Endothelial cell (in vitro differentiated cells): ENCODE data around the gene ARFGAP1. TPM values are rescaled to one million over a fixed set of nuclear protein-coding genes. Genes with fewer than 3 reads are reported as not detected.
A peak's percentile ranks its signal among the peaks of the same experiment; 100 is the strongest.
"Not testable (repeated sequence)": the region's sequence is repeated elsewhere in the genome, so short reads cannot be mapped to it uniquely, and the experiment has no call there.

ENCODE experiments used
- DNase-seq: peaks from one replicate; pipeline ENCODE4 v3.0.0; 2021; ENCODE audit warnings: low spot score
- H3K27ac Mint-ChIP-seq: one replicate; pipeline ENCODE4 v1.8.0; 2021; ENCODE audit warnings: mixed read lengths, inconsistent platforms; ENCODE audit not compliant: unreplicated experiment
- H3K27me3 Mint-ChIP-seq: one replicate; pipeline ENCODE4 v1.8.0; 2021; ENCODE audit warnings: mild to moderate bottlenecking, moderate library complexity, mixed read lengths, inconsistent platforms; ENCODE audit not compliant: unreplicated experiment
- H3K36me3 Mint-ChIP-seq: one replicate; pipeline ENCODE4 v1.8.0; 2021; ENCODE audit warnings: mild to moderate bottlenecking, low read depth, mixed read lengths, inconsistent platforms; ENCODE audit not compliant: unreplicated experiment
- H3K4me1 Mint-ChIP-seq: one replicate; pipeline ENCODE4 v1.8.0; 2021; ENCODE audit warnings: mild to moderate bottlenecking, mixed read lengths, inconsistent platforms; ENCODE audit not compliant: unreplicated experiment
- H3K4me3 Mint-ChIP-seq: one replicate; pipeline ENCODE4 v1.8.0; 2021; ENCODE audit warnings: mild to moderate bottlenecking, mixed read lengths, inconsistent platforms; ENCODE audit not compliant: unreplicated experiment
- H3K9me3 Mint-ChIP-seq: one replicate; pipeline ENCODE4 v1.8.0; 2021; ENCODE audit warnings: mixed read lengths, inconsistent platforms; ENCODE audit not compliant: unreplicated experiment
- CTCF ChIP-seq: fragments of 200-600 bp; sonication (generic); IDR thresholded peaks from one replicate; pipeline ENCODE4 v1.5.0; 2021; ENCODE audit warnings: antibody characterized with exemption; ENCODE audit not compliant: unreplicated experiment
- total RNA-seq: library from RNA; stranded (reverse); fragmentation: NEBNext Ultra II Directional; extraction: Animal tissue kit (Norgen Biotek cat#: 25700); gene quantifications from one replicate; pipeline ENCODE4 v1.2.1, GENCODE V29; 2021; ENCODE audit not compliant: unreplicated experiment

The ARFGAP1 gene
- total RNA-seq, 1 donor from 2014 or later: 106 TPM

GRCh38 chr20:63246490-63247288, 25.9 kb upstream of the ARFGAP1 start:
- no peak overlapping the region for H3K27ac Mint-ChIP-seq
- no peaks in the 10 kb centered on the region for H3K36me3 Mint-ChIP-seq
- H3K4me3 Mint-ChIP-seq: no peak overlapping the region
- peaks cover 14% of the 10 kb centered on the region for H3K27me3 Mint-ChIP-seq
- peak; percentile 41 for DNase-seq
- no peaks in the 10 kb centered on the region for H3K4me1 Mint-ChIP-seq
- H3K9me3 Mint-ChIP-seq: no peaks in the 10 kb centered on the region
- no peak for TF ChIP-seq CTCF

- Mint-ChIP-seq H3K27me3 (peaks cover 13% of the 10 kb centered on the region), H3K36me3 (peaks cover 2% of the 10 kb centered on the region), H3K4me3 (no peak overlapping the region), H3K27ac (no peak overlapping the region), H3K9me3 (no peaks in the 10 kb centered on the region), H3K4me1 (peaks cover 2% of the 10 kb centered on the region)
- DNase-seq: no peak
- TF ChIP-seq CTCF: no peak
These were observed 24.9 kb upstream of the ARFGAP1 start for GRCh38 chr20:63247671-63248228.

- Mint-ChIP-seq H3K4me1 (peaks cover 6% of the 10 kb centered on the region), H3K9me3 (no peaks in the 10 kb centered on the region), H3K27me3 (peaks cover 15% of the 10 kb centered on the region), H3K36me3 (peaks cover 4% of the 10 kb centered on the region), H3K4me3 (no peak overlapping the region), H3K27ac (no peak overlapping the region)
- no peak for TF ChIP-seq CTCF
- no peak for DNase-seq
These were observed 23.6 kb upstream of the ARFGAP1 start for GRCh38 chr20:63248835-63249591.

- Mint-ChIP-seq H3K27ac (no peak overlapping the region), H3K27me3 (peaks cover 16% of the 10 kb centered on the region), H3K4me3 (no peak overlapping the region), H3K36me3 (peaks cover 4% of the 10 kb centered on the region), H3K9me3 (no peaks in the 10 kb centered on the region), H3K4me1 (peaks cover 6% of the 10 kb centered on the region)
- TF ChIP-seq CTCF: no peak
- DNase-seq: no peak
These were observed 22.7 kb upstream of the ARFGAP1 start for GRCh38 chr20:63249891-63250290.

- not testable (repeated sequence) for H3K4me1 Mint-ChIP-seq, H3K27ac Mint-ChIP-seq, H3K9me3 Mint-ChIP-seq, H3K4me3 Mint-ChIP-seq, H3K36me3 Mint-ChIP-seq
- DNase-seq: peak; percentile 39
- H3K27me3 Mint-ChIP-seq: peaks cover 13% of the 10 kb centered on the region
These were observed 21.3 kb upstream of the ARFGAP1 start for GRCh38 chr20:63251350-63251749.
